GM21515 (cell line): ENCODE measurements around the gene PTCSC3.

Experiments used
- ATAC-seq: cut with Tn5 transposase; IDR thresholded peaks from one replicate; pipeline ENCODE4 v1.9.1; 2021; ENCODE audit not compliant: unreplicated experiment

The PTCSC3 gene

DNA sequence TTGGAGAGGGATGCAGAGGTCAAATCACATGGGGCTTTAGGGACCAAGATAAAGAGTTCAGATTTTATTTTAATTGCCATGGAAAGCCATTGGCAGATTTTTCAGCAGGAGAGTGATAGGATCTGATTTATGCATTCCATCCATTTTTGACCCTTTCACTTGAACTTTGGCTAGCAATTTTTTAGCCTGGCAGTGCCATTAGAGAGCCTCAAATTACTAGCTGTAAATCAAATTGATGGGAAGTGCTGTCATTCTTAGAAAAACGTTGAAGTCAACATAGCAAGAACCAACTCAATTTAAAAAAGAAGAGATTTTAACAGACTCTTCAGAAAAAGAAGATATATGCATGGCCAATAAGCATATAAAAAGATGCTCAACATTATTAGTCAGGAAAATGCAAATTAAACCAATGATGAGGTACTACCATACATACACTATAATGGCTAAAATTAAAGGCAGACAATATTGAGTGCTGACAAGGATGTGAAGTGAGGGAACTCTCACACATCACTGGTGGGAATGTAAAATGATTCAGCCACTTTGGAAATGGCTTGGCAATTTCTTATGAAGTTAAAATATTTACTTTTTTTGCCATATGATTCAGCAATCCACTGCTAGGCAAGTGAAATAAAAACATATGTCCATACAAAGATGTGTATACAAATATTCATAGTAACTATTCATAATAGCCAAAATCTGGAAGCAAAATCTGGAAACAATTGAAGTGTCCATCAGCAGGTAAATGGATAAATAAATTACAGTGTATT, 89.7 kb downstream of the PTCSC3 start:
- ATAC-seq = no peak

DNA sequence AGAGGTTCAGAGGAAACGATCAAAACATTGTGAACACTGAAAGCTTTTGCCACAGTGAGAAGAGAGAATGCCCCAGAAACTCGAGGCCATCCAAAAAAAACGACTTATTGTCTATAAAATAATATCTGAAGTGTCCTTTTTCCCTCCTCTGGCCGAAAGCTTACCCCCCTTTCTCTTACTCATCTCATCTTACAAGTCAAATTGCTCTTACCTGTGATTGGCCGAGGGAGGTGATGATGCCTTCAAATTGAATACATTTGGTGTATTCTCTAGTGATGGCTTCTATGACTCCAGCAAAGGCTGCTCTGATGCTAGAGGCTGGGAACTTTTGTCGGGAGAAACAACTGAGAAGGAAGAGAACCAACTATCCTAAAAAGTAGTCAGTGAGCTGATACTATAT, 90.7 kb downstream of the PTCSC3 start:
- ATAC-seq = no peak
